ENCODE results near the gene RBBP6. TPM values are rescaled to one million over a fixed set of nuclear protein-coding genes. Genes with fewer than 3 reads are reported as not detected.

The RBBP6 gene
- total and polyA plus RNA-seq, 2 experiments from 2014 or later: 40.2 to 88.9 TPM

- peaks cover 67% of the 10 kb centered on the region for H3K36me3 ChIP-seq (ENCODE audit: insufficient read depth)
- peaks cover 4% of the 10 kb centered on the region for H3K27me3 Mint-ChIP-seq (ENCODE audit: insufficient read depth, low read depth, poor library complexity)
- H3K9me3 Mint-ChIP-seq: peaks cover 39% of the 10 kb centered on the region
- peaks cover 79% of the 10 kb centered on the region for H3K36me3 Mint-ChIP-seq (ENCODE audit: low read depth)
- 0 out of 2 replicates have a peak, but pooled peaks cover 5% of the 10 kb centered on the region for H4K20me1 ChIP-seq (replicated peaks; ENCODE audit: insufficient read depth)
- no peaks in the 10 kb centered on the region for H3K79me2 ChIP-seq (replicated peaks; ENCODE audit: insufficient read depth)
- no peak for TF ChIP-seq ETS1 (IDR thresholded peaks at IDR 0.05)
- no peak for TF ChIP-seq POLR2AphosphoS5 (IDR thresholded peaks at IDR 0.05; ENCODE audit: low read depth)
- TF ChIP-seq ZNF114 (CRISPR knock-in tag; IDR thresholded peaks at IDR 0.05): no peak
- TF ChIP-seq NANOG (IDR thresholded peaks at IDR 0.05; ENCODE audit: borderline replicate concordance): no peak
- TF ChIP-seq CREB1 (CRISPR knock-in tag; IDR thresholded peaks at IDR 0.05; ENCODE audit: low read depth): no peak
- TF ChIP-seq REST (IDR thresholded peaks at IDR 0.05; ENCODE audit: unreplicated experiment): no peak
- TF ChIP-seq EZH2 (IDR thresholded peaks at IDR 0.05; ENCODE audit: low read depth, unreplicated experiment): no peak
- no peak for TF ChIP-seq ZNF462 (CRISPR knock-in tag; IDR thresholded peaks at IDR 0.05)
- no peak for TF ChIP-seq JUNB (IDR thresholded peaks at IDR 0.05; ENCODE audit: unreplicated experiment)
- no peak for TF ChIP-seq ZNF331 (CRISPR knock-in tag; IDR thresholded peaks at IDR 0.05; ENCODE audit: low read depth)
- TF ChIP-seq EZH2phosphoT487 (IDR thresholded peaks at IDR 0.05; ENCODE audit: unreplicated experiment): no peak
- no peak for TF ChIP-seq CTCF (conservative IDR thresholded peaks at IDR 0.05; ENCODE audit: low read depth in 2 of 2)
- TF ChIP-seq STAT1 (IDR thresholded peaks at IDR 0.05; ENCODE audit: unreplicated experiment): no peak
- H3K4me3 ChIP-seq: no peak overlapping the region
- DNase-seq (ENCODE audit: low spot score) (no peak), ATAC-seq (no peak)
- no peak overlapping the region for H3K4me2 ChIP-seq
- no peak overlapping the region for H2AFZ ChIP-seq
- no peaks in the 10 kb centered on the region for H3K4me1 Mint-ChIP-seq
- no peak overlapping the region for H3K27ac Mint-ChIP-seq
- H3K27me3 ChIP-seq (ENCODE audit: insufficient read depth): no peaks in the 10 kb centered on the region
- H3F3A ChIP-seq (replicated peaks; ENCODE audit: low read depth): no peaks in the 10 kb centered on the region
- H3K4me1 ChIP-seq (ENCODE audit: insufficient read depth): no peaks in the 10 kb centered on the region
- H3K9me2 ChIP-seq (ENCODE audit: insufficient read depth): no peaks in the 10 kb centered on the region
- no peak overlapping the region for H3K27ac ChIP-seq (ENCODE audit: low read depth)
- no peak overlapping the region for H3K4me3 Mint-ChIP-seq
Measured at GRCh38 chr16:24571096-24571495, 31.7 kb downstream of the RBBP6 start.

All from GM23338 (cell line).